ENCODE data around the gene ZNF317.
A peak's percentile ranks its signal among the peaks of the same experiment; 100 is the strongest.

ZNF317 gene

GRCh38 chr19:9140159-9140874 is at the start of gene ZNF317:
Gene ZNF317, plus strand, starts transcription at chr19:9140397. Its CDS starts 15,620 bp downstream, at chr19:9156017.
- DNase-seq: peak; percentile 99

DNA sequence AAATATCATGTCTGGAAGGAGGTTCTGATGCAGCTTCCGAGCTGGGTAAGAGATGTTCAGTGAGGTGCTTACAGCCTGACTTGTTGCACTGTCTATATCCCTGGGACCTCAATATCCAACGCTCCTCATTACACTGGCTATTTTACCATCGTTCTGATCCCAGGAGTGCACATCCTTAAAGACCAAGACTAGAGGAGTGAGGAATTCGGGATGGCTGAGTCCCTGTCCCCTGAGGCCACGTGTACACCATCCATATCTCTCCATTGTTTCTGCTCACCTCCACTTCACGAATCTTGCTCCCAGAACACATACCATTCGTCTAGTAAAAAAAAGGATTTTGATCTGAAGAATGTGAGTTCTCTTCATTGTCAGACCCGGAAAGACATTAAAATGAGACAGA is 32.8 kb upstream of the ZNF317 start, which contains the start of gene OR7G2:
OR7G2 (minus strand) TSS at position 101 of the 400 bp plus-strand sequence. CDS start 4,232 bp downstream, outside the sequence.
- DNase-seq: no peak

DNA sequence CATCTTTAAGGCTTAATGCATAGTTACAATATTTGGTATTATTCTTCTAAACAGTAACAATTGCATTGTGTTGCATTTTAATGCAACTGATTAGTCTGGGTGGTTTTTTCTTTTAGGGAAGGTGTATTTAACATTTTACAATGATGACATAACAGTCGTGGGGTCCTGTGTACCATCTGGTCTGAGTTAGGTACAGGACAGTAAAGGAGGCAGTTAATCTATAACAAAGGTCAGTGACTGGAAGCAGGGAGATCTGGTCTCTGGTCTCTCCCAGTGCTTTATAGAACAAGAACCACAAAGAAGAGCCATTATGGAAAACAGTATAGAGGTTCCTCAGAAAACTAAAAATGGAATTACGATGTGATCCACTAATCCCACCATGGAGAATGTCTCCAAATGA is 30.2 kb upstream of the ZNF317 start:
- no peak for DNase-seq

DNA sequence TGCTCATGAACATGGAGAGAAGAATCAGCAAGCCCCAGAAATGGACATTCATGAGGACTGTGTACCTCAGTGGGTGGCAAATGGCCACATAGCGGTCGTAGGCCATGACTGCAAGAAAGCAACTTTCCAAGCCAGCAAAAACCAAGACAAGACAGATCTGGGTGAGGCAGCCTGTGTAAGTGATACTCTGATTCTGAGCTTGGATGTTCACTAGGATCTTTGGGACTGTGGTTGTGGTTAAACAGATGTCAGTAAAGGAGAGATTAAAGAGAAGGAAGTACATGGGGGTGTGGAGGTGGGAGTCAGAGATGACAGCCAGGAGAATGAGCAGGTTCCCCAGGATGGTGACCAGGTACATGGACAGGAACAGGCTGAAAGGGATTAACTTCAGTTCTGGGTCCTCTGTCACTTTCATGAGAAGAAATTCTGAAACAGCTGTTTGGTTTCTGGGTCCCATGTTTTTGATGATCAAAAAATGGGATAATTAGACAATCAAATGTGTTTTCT is 24.8 kb upstream of the ZNF317 start, which contains the start of gene OR7G1:
OR7G1 (minus strand) TSS at position 457 of the 507 bp plus-strand sequence; CDS start at position 457, 0 bp downstream.
- no peak for DNase-seq

GRCh38 chr19:9116547-9116946 is 23.6 kb upstream of the ZNF317 start:
- no peak for DNase-seq

- no peak for DNase-seq
Measured at GRCh38 chr19:9126900-9127405, 13.2 kb upstream of the ZNF317 start, which contains the start of gene OR7G3. Gene OR7G3, minus strand, starts transcription at chr19:9126950. Its CDS starts 0 bp downstream, at chr19:9126950.

DNA sequence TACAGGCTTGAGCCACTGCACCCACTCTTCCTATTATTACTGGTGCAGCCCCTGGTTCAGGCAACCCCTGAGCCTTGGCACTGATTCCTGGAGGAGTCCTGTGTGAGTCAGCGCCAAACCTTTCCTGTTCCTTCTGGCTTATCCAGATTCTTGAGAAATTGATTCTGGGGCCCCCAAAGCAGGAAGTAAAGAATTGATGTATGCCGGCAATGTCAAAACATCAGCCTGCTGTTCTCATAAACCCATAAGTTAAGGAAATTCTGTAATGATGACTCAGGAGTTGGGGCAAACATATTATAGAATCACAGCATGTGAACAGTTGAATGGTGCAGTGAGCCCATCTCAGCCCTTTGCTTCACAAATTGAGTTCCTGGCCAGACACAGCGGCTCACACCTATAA is 12.0 kb upstream of the ZNF317 start:
- DNase-seq: no peak

- no peak for DNase-seq
Measured at GRCh38 chr19:9130965-9131364, 9.2 kb upstream of the ZNF317 start.

DNA sequence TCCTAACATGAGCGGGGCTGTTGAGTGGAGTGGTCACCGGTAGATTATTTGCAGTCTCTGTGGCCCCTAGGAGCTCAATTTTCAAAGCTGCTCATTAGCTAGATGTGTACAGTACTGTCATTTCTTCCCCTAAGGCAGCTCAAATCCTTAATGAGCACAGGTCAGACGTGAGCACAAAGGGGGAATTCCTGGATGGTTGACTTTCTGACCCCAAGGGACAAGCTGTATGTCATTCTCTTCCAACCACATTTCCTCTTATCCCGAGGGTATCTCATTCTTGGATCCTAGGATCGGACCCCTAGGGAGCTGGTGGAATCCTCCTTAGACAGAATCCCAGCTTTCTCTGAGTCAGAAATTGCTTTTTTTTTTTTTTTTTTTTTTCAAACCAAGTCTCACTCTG is 7.8 kb upstream of the ZNF317 start:
- DNase-seq: no peak

- no peak for DNase-seq
Measured at GRCh38 chr19:9139609-9140158, 513 bp upstream of the ZNF317 start.

DNA sequence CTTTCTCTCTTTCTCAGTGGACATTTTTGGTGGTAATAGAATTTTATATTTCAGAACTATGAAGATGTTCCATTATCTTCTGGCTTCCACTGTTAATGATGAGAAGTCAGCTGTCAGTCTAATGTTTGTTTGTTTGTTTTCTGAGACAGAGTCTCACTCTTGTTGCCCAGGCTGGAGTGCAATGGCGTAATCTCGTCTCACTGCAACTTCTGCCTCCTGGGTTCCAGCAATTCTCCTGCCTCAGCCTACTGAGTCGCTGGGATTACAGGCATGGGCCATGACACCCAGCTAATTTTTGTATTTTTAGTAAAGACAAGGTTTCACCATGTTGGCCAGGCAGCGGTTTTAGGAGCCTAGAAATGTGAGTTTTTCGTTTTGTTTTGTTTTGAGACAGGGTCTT is 4.7 kb downstream of the ZNF317 start:
- DNase-seq: no peak

GRCh38 chr19:9146882-9147281 is 6.7 kb downstream of the ZNF317 start:
- DNase-seq: no peak

GRCh38 chr19:9148697-9149096 is 8.5 kb downstream of the ZNF317 start:
- DNase-seq: no peak

DNA sequence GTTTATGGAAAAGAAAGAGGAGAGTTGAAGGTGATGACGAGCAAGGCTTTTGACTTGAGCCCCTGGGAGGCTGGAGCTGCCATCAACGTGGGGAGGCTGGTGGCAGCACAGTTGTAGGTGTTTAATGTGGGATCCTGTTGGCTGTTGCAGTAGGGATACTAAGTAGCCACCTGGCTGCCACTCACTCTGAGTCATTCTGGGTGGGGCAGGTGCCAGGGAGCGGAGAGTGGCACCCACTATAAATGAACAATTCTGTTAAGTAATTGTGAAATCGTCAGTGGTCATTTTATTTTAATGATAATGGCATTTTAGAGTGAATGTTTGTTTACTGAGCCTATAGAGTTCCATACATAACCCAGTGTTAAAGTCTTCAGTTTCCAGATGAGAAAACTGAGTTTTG is 9.8 kb downstream of the ZNF317 start:
- DNase-seq: no peak

- DNase-seq: no peak
Measured at GRCh38 chr19:9150650-9151049, 10.5 kb downstream of the ZNF317 start.

DNA sequence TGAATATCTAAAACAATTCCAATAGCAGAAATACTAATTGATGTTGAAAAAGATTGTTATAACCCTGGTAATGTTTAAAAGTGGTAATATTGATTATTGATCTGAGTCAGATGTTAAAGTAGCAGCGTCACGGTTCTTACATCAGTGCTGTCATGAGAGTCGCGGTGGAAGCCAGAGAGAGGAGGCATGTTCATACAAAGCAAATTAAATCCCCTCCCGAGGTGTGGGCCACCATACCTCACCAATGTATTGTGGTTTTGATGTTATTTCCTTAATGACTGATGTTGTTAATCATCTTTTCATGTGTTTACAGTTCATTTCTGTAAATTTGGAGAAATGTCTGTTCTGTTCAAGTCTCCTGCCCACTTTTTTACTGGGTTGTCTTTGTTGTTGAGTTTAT is 11.2 kb downstream of the ZNF317 start:
- DNase-seq: no peak

- DNase-seq: no peak
Measured at GRCh38 chr19:9155591-9155990, 15.4 kb downstream of the ZNF317 start.

- DNase-seq: no peak
Measured at GRCh38 chr19:9156304-9156703, 16.1 kb downstream of the ZNF317 start.

DNA sequence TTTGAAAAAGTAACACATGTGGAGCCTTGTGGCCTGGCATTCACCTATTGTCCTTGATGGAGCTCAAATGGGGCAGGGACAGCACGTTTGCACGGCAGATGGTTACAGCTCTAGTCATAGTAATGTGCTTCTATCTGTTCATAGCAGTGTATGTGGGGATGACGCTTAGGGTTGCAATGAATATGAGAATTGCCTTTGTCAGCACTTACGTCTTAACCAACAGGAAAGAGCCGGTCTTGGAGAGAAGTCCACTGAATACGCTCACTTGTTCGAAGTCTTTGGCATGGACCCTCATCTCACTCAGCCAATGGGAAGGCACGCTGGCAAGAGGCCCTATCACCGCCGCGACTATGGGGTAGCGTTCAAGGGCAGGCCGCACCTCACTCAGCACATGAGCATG is 19.7 kb downstream of the ZNF317 start:
- no peak for DNase-seq

GRCh38 chr19:9161427-9161826 is 21.2 kb downstream of the ZNF317 start:
- no peak for DNase-seq

GRCh38 chr19:9165261-9165660 is 25.1 kb downstream of the ZNF317 start:
- DNase-seq: no peak

DNA sequence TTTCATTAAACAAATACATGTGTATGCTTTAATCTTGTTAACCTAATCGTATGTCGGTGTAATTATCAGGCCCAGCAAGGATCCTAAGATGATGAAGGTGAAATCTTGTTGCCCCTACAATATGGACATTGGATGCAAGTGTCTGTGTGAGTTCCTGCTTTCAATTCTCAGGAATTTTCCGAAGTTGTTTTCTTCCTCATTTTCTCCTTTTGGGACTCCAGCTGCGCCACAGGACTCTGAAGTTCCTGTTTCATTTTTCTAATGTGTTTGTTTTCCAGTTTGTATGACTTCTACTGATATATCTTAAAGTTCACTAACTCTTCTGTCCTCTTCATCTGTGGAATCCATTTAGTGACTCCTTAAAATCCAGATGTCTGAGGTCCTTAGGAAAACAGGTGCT is 26.6 kb downstream of the ZNF317 start:
- no peak for DNase-seq

DNA sequence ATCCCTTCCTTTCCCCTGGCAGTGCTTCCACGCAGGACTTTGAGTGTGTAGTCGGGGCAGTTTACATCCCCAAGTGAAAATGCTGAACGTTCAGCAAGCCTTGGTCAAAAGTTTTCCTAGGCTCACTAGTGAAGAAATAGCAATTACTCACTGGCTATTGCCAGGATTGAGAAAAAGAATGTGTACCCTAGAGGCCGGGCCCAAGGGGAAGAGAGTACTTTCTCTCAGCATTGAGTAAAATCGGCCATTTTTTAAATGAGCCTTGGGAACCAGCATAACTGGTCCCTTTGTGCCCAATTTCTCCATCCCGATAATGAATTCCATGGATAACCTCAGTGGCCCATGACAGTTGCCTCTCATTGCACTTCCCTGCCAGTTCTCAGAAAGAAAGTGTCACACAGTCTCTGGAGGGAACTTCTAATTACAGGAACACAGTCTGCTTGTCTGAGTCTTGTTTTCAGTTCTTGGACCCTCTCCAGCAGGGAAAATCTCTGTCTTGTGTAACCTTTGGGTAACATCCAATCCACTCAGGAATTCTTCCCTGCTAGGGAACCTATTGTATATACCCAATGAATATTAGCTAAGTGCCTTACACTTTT is 31.3 kb downstream of the ZNF317 start:
- DNase-seq: no peak

DNA sequence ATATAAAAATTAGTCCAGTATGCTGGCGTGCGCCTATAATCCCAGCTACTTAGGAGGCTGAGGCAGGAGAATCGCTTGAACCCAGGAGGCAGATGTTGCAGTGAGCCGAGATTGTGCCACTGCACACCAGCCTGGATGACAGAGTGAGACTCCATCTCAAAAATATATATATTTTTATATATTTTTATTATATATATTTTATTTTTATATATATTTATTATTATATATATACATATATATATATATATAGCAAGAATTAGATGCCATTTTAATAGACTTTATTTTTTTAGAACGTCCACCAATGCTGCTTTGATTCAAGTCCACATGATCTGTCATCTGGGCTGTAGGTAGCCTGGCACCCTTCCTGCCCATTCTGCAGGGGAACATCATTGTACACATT is 35.1 kb downstream of the ZNF317 start:
- no peak for DNase-seq

Measured in eye (tissue), 1 donor.